Adrenal gland (tissue), 5 donors: ENCODE results near the gene CTNND2.

Experiments
- POLR2A ChIP-seq, 2 donors: fragments of 450-650 bp; IDR thresholded peaks; one replicate each; pipeline ENCODE4 v1.6.1; 2017; ENCODE audit warnings: antibody characterized with exemption in 2 of 2, mild to moderate bottlenecking in 2 of 2, moderate library complexity in 1 of 2
- TF ChIP-seq, protein P1 (sequence below), 6 experiments: fragments of 450-650 bp in 4 of 6; fragments of 200-600 bp in 2 of 6; sonication (generic) in 1 of 6; IDR thresholded peaks; 1 replicate in 5 of 6; 2 replicates in 1 of 6; pipeline versions ENCODE4 v1.5.1 to v1.8.0; 2016 to 2021; ENCODE audit warnings: antibody characterized with exemption in 6 of 6, mild to moderate bottlenecking in 2 of 6, moderate library complexity in 1 of 6
- donor health status: DM: no; HTN: no; CAD: no.

- TF ChIP-seq, protein P1, sequence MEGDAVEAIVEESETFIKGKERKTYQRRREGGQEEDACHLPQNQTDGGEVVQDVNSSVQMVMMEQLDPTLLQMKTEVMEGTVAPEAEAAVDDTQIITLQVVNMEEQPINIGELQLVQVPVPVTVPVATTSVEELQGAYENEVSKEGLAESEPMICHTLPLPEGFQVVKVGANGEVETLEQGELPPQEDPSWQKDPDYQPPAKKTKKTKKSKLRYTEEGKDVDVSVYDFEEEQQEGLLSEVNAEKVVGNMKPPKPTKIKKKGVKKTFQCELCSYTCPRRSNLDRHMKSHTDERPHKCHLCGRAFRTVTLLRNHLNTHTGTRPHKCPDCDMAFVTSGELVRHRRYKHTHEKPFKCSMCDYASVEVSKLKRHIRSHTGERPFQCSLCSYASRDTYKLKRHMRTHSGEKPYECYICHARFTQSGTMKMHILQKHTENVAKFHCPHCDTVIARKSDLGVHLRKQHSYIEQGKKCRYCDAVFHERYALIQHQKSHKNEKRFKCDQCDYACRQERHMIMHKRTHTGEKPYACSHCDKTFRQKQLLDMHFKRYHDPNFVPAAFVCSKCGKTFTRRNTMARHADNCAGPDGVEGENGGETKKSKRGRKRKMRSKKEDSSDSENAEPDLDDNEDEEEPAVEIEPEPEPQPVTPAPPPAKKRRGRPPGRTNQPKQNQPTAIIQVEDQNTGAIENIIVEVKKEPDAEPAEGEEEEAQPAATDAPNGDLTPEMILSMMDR (IDR thresholded peaks at IDR 0.05) = no peak
- TF ChIP-seq POLR2A (IDR thresholded peaks at IDR 0.05) = no peak
Observed at GRCh38 chr5:11322133-11322532, 582.1 kb downstream of the CTNND2 start.
